ENCODE results near the gene SACS. TPM values are rescaled to one million over a fixed set of nuclear protein-coding genes. Genes with fewer than 3 reads are reported as not detected.
"Not testable (repeated sequence)": the region's sequence is repeated elsewhere in the genome, so short reads cannot be mapped to it uniquely, and the experiment has no call there.

Gene SACS
- total and polyA plus RNA-seq, 9 donors = 3.2 to 16.9 (median 13.0) TPM

DNA sequence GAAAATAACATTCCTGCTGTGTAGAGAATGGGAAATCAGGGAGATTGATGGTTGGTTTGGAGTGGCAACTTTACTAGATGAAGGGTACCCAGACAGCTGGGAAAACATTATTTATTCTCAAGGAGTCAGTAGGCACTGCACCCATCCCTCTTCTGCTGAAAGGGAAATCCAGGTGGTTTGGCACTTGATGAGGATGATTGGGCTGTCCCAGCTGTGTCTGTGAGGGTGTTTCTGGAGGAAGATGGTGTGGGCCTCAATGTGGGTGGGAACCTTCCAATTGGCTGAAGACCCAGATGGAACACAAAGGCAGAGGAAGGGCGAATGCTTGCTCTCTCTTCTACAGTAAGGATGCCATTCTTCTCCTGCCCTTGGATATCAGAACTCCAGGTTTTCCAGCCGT, 10.4 kb upstream of the SACS start:
- no peak for DNase-seq
- Histone ChIP-seq H3K9me3 (no peaks in the 10 kb centered on the region), H3K4me1 (ENCODE audit: insufficient read depth) (no peaks in the 10 kb centered on the region), H3K4me3 (no peak overlapping the region), H3K36me3 (no peaks in the 10 kb centered on the region), H3K27me3 (no peaks in the 10 kb centered on the region), H3K27ac (no peak overlapping the region)
- intact Hi-C loops (cut with DNase I) = no loop called here
- TF ChIP-seq EP300 (IDR thresholded peaks at IDR 0.05) (no peak), POLR2A (IDR thresholded peaks at IDR 0.05) (no peak)
- TF ChIP-seq, protein P1, sequence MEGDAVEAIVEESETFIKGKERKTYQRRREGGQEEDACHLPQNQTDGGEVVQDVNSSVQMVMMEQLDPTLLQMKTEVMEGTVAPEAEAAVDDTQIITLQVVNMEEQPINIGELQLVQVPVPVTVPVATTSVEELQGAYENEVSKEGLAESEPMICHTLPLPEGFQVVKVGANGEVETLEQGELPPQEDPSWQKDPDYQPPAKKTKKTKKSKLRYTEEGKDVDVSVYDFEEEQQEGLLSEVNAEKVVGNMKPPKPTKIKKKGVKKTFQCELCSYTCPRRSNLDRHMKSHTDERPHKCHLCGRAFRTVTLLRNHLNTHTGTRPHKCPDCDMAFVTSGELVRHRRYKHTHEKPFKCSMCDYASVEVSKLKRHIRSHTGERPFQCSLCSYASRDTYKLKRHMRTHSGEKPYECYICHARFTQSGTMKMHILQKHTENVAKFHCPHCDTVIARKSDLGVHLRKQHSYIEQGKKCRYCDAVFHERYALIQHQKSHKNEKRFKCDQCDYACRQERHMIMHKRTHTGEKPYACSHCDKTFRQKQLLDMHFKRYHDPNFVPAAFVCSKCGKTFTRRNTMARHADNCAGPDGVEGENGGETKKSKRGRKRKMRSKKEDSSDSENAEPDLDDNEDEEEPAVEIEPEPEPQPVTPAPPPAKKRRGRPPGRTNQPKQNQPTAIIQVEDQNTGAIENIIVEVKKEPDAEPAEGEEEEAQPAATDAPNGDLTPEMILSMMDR (IDR thresholded peaks at IDR 0.05) = no peak
- WGBS, 3 donors = 74 to 81% (median 80%) methylated on average over 2 of the region's 2 CpGs

DNA sequence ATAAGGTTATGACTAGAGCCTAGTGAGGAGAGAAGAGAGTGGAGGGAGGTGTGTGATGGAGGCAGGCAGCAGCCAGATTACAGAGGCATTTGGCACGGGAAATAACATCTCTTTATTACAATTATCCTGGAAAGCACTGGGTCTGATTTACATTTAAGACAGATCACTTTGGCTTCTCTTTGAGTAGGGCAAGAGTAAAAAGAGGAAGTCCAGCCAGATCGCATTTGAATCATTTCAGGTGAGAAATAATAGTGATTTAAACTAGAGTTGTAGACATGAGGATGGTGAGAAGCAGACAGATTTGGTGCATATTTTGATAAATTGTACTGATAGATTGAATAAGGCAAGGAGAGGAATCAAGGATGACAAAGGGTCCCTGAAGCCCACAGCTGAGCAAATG, 9.6 kb upstream of the SACS start:
- intact Hi-C loops (cut with DNase I) = no loop called here
- H3K9me3 ChIP-seq = no peaks in the 10 kb centered on the region
- H3K36me3 ChIP-seq = no peaks in the 10 kb centered on the region
- H3K27ac ChIP-seq = no peak overlapping the region
- H3K4me3 ChIP-seq = no peak overlapping the region
- no peak for DNase-seq
- WGBS, 3 donors = 67 to 70% (median 68%) methylated on average over 2 of the region's 2 CpGs
- no peaks in the 10 kb centered on the region for H3K27me3 ChIP-seq
- no peak for TF ChIP-seq POLR2A (IDR thresholded peaks at IDR 0.05)
- TF ChIP-seq EP300 (IDR thresholded peaks at IDR 0.05) = no peak
- TF ChIP-seq, protein P1 (IDR thresholded peaks at IDR 0.05) = no peak
- no peaks in the 10 kb centered on the region for H3K4me1 ChIP-seq (ENCODE audit: insufficient read depth)

DNA sequence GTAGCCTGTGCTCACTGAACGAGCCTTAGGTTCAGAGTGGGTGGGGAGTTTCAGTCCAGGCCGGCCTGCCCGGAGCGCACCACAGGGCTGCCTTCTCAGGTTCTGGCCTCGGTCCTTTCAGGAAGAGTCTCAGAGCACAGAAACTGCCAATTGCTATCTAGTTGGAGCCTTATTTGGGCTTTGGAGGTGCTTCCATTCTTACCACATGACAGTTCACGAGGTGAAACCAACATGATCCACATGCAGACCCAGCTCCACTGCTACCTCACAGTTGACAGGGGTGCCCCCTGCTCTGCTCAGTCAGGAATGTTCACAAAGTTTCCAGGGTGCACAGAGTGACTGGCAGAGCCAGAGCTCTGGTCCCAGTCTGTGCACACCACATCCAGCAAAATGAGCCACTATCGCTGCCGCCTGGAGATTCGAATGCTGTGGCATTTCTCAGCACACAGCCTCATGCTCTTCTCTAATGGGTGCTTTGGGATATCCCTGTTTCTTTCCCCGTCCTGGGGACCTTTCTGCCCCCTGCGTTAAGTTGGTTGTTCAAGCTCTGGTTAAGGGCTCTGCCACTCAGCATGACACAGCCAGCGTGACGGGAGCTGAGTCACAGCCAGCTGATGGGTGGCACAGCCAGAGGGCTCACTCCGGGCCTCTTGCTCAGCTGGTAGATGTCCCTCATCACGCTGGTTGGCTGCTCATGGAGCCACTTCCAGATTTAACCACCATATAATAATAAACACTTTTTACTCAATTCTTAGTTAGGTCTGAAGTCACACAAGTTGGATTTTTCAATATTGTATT, 7.5 kb upstream of the SACS start:
- no peak overlapping the region for H3K4me3 ChIP-seq
- TF ChIP-seq EP300 (IDR thresholded peaks at IDR 0.05) = no peak
- TF ChIP-seq, protein P1 (IDR thresholded peaks at IDR 0.05) = no peak
- no peak for TF ChIP-seq POLR2A (IDR thresholded peaks at IDR 0.05)
- no peaks in the 10 kb centered on the region for H3K9me3 ChIP-seq
- WGBS, 3 donors = 93 to 94% (median 93%) methylated on average over 15 of the region's 15 CpGs
- no peaks in the 10 kb centered on the region for H3K36me3 ChIP-seq
- no peak for DNase-seq
- intact Hi-C loops (cut with DNase I) = no loop called here
- H3K27ac ChIP-seq = no peak overlapping the region
- no peaks in the 10 kb centered on the region for H3K27me3 ChIP-seq
- no peaks in the 10 kb centered on the region for H3K4me1 ChIP-seq (ENCODE audit: insufficient read depth)

DNA sequence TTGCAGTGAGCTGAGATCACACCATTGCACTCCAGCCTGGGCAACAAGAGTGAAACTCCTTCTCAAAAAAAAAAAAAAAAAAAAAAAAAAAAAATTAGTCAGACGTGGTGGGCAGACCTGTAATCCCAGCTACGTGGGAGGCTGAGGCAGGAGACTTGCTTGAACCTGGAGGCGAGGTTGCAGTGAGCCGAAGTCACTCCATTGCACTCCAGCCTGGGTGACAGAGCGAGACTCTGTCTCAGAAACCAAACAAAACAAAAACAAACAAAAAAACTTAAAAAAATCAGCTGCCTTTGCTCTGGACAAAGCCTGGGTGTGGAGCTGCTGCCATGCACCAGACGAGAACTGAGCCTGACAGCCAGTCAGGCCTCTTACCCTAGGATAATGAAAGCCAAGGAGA, 6.8 kb upstream of the SACS start:
- H3K36me3 ChIP-seq; H3K9me3 ChIP-seq; intact Hi-C loops (cut with DNase I); H3K27me3 ChIP-seq; H3K4me3 ChIP-seq; H3K27ac ChIP-seq; DNase-seq; H3K4me1 ChIP-seq (ENCODE audit: insufficient read depth): not testable (repeated sequence)
- 85 to 93% (median 89%) methylated on average over 6 of the region's 6 CpGs for WGBS, 3 donors

DNA sequence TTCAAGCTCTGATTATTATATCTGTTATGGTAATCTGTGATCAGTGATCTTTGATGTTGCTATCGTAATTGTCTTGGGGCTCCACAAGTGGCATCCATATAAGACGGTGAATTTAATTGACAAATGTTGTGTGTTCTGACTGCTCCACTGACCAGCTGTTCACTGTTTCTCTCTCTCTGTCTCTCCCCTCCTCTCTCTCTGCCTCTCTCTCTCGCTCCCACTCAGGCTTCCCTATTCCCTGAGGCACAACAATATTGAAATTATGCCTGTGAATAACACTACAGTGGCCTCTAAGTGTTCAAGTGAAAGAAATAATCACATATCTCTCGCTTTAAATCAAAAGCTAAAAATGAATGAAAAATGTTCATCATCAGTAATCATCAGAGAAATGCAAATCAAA, 4.4 kb upstream of the SACS start:
- 82 to 84% (median 82%) methylated on average over 4 of the region's 4 CpGs for WGBS, 3 donors
- H3K4me3 ChIP-seq = no peak overlapping the region
- no peak overlapping the region for H3K27ac ChIP-seq

More for the DNA sequence above, 4.4 kb upstream of the SACS start:
- Histone ChIP-seq H3K36me3 (no peaks in the 10 kb centered on the region), H3K27me3 (no peaks in the 10 kb centered on the region), H3K4me1 (ENCODE audit: insufficient read depth) (no peaks in the 10 kb centered on the region), H3K9me3 (no peaks in the 10 kb centered on the region)
- intact Hi-C loops (cut with DNase I) = no loop called here
- TF ChIP-seq EP300 (IDR thresholded peaks at IDR 0.05) (no peak), POLR2A (IDR thresholded peaks at IDR 0.05) (no peak)
- TF ChIP-seq, protein P1 (IDR thresholded peaks at IDR 0.05) = no peak
- no peak for DNase-seq
